Measurements from ENCODE around the gene PGAM5. TPM values are rescaled to one million over a fixed set of nuclear protein-coding genes. Genes with fewer than 3 reads are reported as not detected.

PGAM5 gene
- total RNA-seq, 4 donors from 2014 or later = 21.6 to 45.8 (median 26.0) TPM

- Histone ChIP-seq H3K9me3 (no peaks in the 10 kb centered on the region), H3K4me3 (replicated peaks in 1 of 3) (no peak overlapping the region), H3K27me3 (no peaks in the 10 kb centered on the region), H3K27ac (no peak overlapping the region), H3K36me3 (peaks cover 4 to 5% of the 10 kb centered on the region in 2 donors), H3K4me1 (peaks cover 5 to 12% of the 10 kb centered on the region in 2 donors)
- WGBS, 2 donors = 72 to 73% methylated on average over 27 of the region's 27 CpGs
- intact Hi-C loops (cut with DNase I) = loop anchor here (10.0 kb wide), 1 partner anchor 138 kb away; no protein-coding TSS in a partner anchor
- DNase-seq = peak in 1 of 2 donors; percentile 49
- TF ChIP-seq POLR2A (IDR thresholded peaks at IDR 0.05) (no peak), CTCF (IDR thresholded peaks at IDR 0.05) (no peak)
Measured at GRCh38 chr12:132766380-132767085, 55.9 kb downstream of the PGAM5 start.

GRCh38 chr12:132771126-132771838 lies 60.6 kb downstream of the PGAM5 start:
- H3K36me3 ChIP-seq = peaks cover 39 to 44% of the 10 kb centered on the region in 2 donors
- no peak for TF ChIP-seq CTCF (IDR thresholded peaks at IDR 0.05)
- TF ChIP-seq POLR2A (IDR thresholded peaks at IDR 0.05) = no peak
- peaks cover 0 to 6% of the 10 kb centered on the region in 2 donors for H3K4me1 ChIP-seq
- no peaks in the 10 kb centered on the region for H3K9me3 ChIP-seq
- H3K27ac ChIP-seq = no peak overlapping the region
- no peak for DNase-seq
- 91 to 92% methylated on average over 11 to 15 of the region's 15 CpGs for WGBS, 2 donors
- H3K27me3 ChIP-seq = no peaks in the 10 kb centered on the region
- intact Hi-C loops (cut with DNase I) = no loop called here
- no peak overlapping the region for H3K4me3 ChIP-seq (replicated peaks in 1 of 3)

Small RNA genes lying within 50 kb of the gene (small RNA-seq; reads per million reads assigned to genes)
- gene RNA5SP379 = not detected

Other genes starting within 250 kb of the PGAM5 start
- gene FBRSL1, start 220.7 kb upstream of the PGAM5 start, total RNA-seq = 10 to 100 TPM in 2 of 4 donors, 1 to 10 TPM in 2; 9.2 to 19.7 (median 12.0) TPM
- 1 to 10 TPM in 2 of 4 donors, under 1 TPM in 1, not detected in 1; 0.89 to 3.2 (median 3.2) TPM for gene LRCOL1, start 100.3 kb upstream of the PGAM5 start, total RNA-seq
- gene P2RX2, start 92.1 kb upstream of the PGAM5 start, total RNA-seq = under 1 TPM in 1 of 4 donors, not detected in 3; 0.45 TPM
- gene POLE, start 23.5 kb upstream of the PGAM5 start, total RNA-seq = 10 to 100 TPM; 19.2 to 28.1 (median 23.9) TPM
- gene PXMP2, start 23.3 kb upstream of the PGAM5 start, total RNA-seq = 10 to 100 TPM; 25.7 to 57.6 (median 38.4) TPM
- 10 to 100 TPM; 50.7 to 70.7 (median 55.3) TPM for gene ANKLE2, start 51.0 kb downstream of the PGAM5 start, total RNA-seq
- gene GOLGA3, start 118.0 kb downstream of the PGAM5 start, total RNA-seq = 100 to 1,000 TPM in 2 of 4 donors, 10 to 100 TPM in 2; 73.8 to 106 (median 88.8) TPM
- gene CHFR, start 176.8 kb downstream of the PGAM5 start, total RNA-seq = 10 to 100 TPM; 21.8 to 40.6 (median 27.7) TPM
- 10 to 100 TPM; 22.6 to 26.1 (median 24.1) TPM for gene ZNF605, start 245.5 kb downstream of the PGAM5 start, total RNA-seq

Data from thyroid gland (tissue), 4 donors.